Ascending aorta (tissue), 2 donors: ENCODE data around the gene UTP25. TPM values are rescaled to one million over a fixed set of nuclear protein-coding genes. Genes with fewer than 3 reads are reported as not detected.

ENCODE experiments used
- DNase-seq, 2 donors: peaks; one replicate each; pipeline ENCODE4 v3.0.0-alpha.2; 2019; ENCODE audit warnings: low spot score in 2 of 2
- H3K27ac ChIP-seq, 2 donors: fragments of 200-600 bp; sonication (generic); one replicate each; pipeline ENCODE4 v1.5.1; 2016 to 2017; ENCODE audit warnings: mild to moderate bottlenecking in 1 of 2
- H3K27me3 ChIP-seq: fragments of 200-600 bp; sonication (generic); one replicate; pipeline ENCODE4 v1.5.1; 2017
- H3K36me3 ChIP-seq, 2 donors: fragments of 200-600 bp; sonication (generic); one replicate each; pipeline ENCODE4 v1.5.1; 2016
- H3K4me1 ChIP-seq, 2 donors: fragments of 200-600 bp; sonication (generic); one replicate each; pipeline ENCODE4 v1.5.1; 2016 to 2017; ENCODE audit warnings: mild to moderate bottlenecking in 1 of 2
- H3K4me3 ChIP-seq, 2 donors: fragments of 200-600 bp; sonication (generic); one replicate each; pipeline ENCODE4 v1.5.1; 2016 to 2017; ENCODE audit warnings: mild to moderate bottlenecking in 1 of 2
- H3K9me3 ChIP-seq, 2 donors: fragments of 200-600 bp; sonication (generic); one replicate each; pipeline ENCODE4 v1.5.1; 2016
- intact Hi-C: fragments of 100-400 bp; cut with DNase I; formaldehyde crosslinking; loops from one replicate; pipeline ENCODE4 v1.15.1; 2023
- total RNA-seq: library from RNA; depleted of rRNA; stranded (reverse); fragments of >200 nt; gene quantifications from one replicate; pipeline ENCODE4 v1.1.0, GENCODE V29; 2016
- TF ChIP-seq, protein P1 (sequence below), 3 experiments: fragments of 200-600 bp in 2 of 3; fragments of 450-650 bp in 1 of 3; sonication (generic) in 2 of 3; IDR thresholded peaks; one replicate each; pipeline ENCODE4 v1.5.1; 2016 to 2019; ENCODE audit warnings: antibody characterized with exemption in 3 of 3, mild to moderate bottlenecking in 1 of 3, moderate library complexity in 1 of 3

Gene UTP25
- total RNA-seq, 1 donor from 2014 or later, result 3.6 TPM

DNA sequence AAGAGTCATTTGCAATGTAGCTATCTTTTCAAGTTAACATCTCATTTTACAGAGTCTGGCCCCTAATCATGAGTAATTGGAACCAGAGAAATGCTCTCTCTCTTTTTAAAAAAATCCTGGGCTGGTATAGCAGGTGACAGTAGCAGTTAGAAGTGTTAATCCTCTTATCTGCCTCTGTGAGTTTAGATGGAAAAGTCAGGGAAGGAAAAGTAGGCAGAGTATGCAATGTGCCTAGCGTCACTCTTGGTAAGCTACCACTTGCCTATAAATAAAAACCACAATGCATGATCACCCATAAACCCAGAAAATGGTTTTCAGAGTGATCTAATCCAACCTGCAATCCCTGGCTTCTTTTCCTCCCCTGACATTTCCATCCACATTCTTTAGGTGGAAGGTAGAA, 43.2 kb downstream of the UTP25 start:
- no peak overlapping the region for H3K4me3 ChIP-seq
- H3K27ac ChIP-seq, result no peak overlapping the region
- TF ChIP-seq, protein P1, sequence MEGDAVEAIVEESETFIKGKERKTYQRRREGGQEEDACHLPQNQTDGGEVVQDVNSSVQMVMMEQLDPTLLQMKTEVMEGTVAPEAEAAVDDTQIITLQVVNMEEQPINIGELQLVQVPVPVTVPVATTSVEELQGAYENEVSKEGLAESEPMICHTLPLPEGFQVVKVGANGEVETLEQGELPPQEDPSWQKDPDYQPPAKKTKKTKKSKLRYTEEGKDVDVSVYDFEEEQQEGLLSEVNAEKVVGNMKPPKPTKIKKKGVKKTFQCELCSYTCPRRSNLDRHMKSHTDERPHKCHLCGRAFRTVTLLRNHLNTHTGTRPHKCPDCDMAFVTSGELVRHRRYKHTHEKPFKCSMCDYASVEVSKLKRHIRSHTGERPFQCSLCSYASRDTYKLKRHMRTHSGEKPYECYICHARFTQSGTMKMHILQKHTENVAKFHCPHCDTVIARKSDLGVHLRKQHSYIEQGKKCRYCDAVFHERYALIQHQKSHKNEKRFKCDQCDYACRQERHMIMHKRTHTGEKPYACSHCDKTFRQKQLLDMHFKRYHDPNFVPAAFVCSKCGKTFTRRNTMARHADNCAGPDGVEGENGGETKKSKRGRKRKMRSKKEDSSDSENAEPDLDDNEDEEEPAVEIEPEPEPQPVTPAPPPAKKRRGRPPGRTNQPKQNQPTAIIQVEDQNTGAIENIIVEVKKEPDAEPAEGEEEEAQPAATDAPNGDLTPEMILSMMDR (IDR thresholded peaks at IDR 0.05), result no peak
- H3K4me1 ChIP-seq, result no peaks in the 10 kb centered on the region
- intact Hi-C loops, result no loop called here
- no peaks in the 10 kb centered on the region for H3K9me3 ChIP-seq
- no peaks in the 10 kb centered on the region for H3K36me3 ChIP-seq
- H3K27me3 ChIP-seq, result no peaks in the 10 kb centered on the region
- no peak for DNase-seq

DNA sequence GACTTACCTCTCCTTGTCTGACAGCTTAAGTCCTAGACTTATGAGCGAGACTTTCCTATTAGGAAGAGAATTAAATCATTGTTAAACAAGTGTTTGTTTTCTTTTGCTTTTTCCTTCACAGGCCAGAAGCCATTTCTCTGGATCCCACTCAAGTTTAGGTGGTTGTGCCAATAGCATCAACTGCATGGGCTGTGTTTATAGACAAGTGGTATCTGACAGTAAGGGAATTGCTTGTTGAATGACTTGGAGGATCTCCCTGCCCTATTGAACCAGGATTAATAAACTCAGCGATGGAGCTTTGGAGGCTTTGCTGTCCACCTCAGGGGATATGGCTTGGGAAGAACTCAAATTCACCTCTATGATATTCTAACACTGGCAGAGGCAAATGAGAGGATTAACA, 43.7 kb downstream of the UTP25 start:
- Histone ChIP-seq H3K27me3 (no peaks in the 10 kb centered on the region), H3K4me1 (no peaks in the 10 kb centered on the region), H3K4me3 (no peak overlapping the region), H3K36me3 (no peaks in the 10 kb centered on the region), H3K27ac (no peak overlapping the region), H3K9me3 (no peaks in the 10 kb centered on the region)
- DNase-seq, result no peak
- intact Hi-C loops, result no loop called here
- TF ChIP-seq, protein P1 (IDR thresholded peaks at IDR 0.05), result no peak

DNA sequence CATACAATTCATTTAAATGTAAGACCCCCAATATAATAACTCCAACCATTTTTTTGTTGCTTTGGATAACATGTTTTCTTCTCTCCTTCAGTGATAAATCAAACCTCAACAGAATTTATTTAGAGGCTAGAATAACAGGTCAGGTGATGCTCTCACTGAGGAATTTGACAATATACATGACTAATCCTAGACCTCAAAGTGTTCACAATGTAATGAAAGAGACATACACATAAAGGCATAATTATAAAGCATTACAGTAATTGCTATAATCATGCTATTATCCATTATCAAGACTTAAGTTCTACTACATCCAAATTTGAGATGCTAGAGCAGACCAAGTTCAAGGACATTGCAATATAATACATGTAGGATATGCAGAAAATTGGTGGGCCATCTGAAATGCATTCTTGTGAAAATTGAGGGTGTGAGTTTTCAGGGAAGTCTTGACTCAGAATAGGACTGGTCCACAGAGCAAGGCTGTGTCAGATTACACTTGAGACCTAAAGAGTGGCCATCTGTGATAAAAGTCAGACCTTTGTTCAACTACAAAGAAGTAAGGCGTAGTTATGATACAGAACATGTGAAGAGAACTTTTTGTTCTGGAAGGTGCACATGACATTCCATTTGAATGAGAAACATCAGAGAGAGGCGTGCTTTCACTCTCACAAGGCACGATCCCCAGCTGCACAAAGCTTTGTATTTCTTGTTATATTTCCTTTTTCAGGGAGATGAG, 45.5 kb downstream of the UTP25 start:
- no peak overlapping the region for H3K27ac ChIP-seq
- TF ChIP-seq, protein P1 (IDR thresholded peaks at IDR 0.05), result no peak
- no peak overlapping the region for H3K4me3 ChIP-seq
- no peaks in the 10 kb centered on the region for H3K36me3 ChIP-seq
- DNase-seq, result no peak
- no peaks in the 10 kb centered on the region for H3K4me1 ChIP-seq
- H3K27me3 ChIP-seq, result no peaks in the 10 kb centered on the region
- intact Hi-C loops, result no loop called here
- H3K9me3 ChIP-seq, result no peaks in the 10 kb centered on the region

DNA sequence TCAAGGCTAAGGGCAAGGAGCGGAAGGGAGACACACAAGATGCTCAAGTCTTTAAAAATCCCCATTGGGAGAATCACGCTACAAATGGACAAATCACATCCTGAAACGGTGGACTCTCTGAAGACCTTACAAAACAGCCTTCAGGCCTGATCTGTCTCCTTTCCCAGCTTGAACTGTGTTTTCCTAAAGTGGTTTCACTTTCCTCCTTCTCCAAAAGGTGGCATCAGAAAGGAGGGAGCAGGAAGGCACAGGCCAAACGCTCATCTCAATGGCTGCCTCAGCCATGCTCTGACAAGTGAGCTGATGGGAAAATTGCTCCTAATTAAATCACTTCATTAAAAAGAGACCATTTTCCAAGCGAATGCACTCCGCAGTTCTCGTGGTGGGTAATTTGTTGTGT, 47.7 kb downstream of the UTP25 start:
- TF ChIP-seq, protein P1 (IDR thresholded peaks at IDR 0.05), result peak in 1 of 3 experiments; percentile 10
- DNase-seq, result no peak
- Histone ChIP-seq H3K27ac (no peak overlapping the region), H3K4me1 (no peaks in the 10 kb centered on the region), H3K27me3 (no peaks in the 10 kb centered on the region), H3K9me3 (no peaks in the 10 kb centered on the region), H3K4me3 (no peak overlapping the region), H3K36me3 (no peaks in the 10 kb centered on the region)
- intact Hi-C loops, result no loop called here

DNA sequence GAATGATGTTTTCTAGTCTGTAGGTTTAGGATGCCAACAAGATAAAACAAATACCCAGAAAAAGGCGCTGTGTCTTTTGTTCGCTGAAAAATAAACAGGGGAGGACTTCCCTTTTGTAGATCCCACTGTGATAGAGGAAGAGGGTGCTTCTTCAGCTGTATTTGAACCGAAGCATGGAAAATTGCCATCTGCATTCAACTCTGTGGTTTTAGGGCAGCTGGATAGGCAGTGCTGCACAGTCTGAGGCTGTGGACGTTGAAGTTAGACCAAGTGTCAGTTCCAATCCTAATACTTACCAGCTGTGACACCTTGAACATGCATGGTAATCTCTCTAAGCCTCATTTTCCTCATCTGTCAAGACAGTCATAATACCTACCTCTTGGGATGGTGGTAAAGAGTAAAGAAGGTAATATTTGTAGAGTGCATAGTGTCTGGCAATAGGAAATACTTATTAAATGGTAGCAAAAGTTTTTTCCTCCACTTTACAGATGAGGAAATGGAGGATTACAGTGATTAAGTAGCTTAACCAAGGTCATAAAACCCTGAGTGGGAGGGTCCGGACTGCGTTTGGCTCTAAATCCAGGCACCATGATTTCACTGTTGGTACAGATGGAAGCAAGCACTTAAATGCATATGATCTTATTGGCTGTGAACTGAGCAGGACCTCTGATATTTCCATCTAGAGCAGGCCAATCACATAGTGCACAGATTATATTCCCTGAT, 48.5 kb downstream of the UTP25 start:
- intact Hi-C loops, result no loop called here
- Histone ChIP-seq H3K27me3 (no peaks in the 10 kb centered on the region), H3K27ac (no peak overlapping the region)

More for the DNA sequence above, 48.5 kb downstream of the UTP25 start:
- Histone ChIP-seq H3K4me3 (no peak overlapping the region), H3K4me1 (no peaks in the 10 kb centered on the region), H3K36me3 (no peaks in the 10 kb centered on the region), H3K9me3 (no peaks in the 10 kb centered on the region)
- DNase-seq, result no peak
- TF ChIP-seq, protein P1 (IDR thresholded peaks at IDR 0.05), result no peak
